ENCODE measurements around the gene HAND2. TPM values are rescaled to one million over a fixed set of nuclear protein-coding genes. Genes with fewer than 3 reads are reported as not detected.

HAND2 gene
- total RNA-seq, 1 donor from 2014 or later = not detected

GRCh38 chr4:173522160-173522950, 7.7 kb downstream of the HAND2 start:
- Mint-ChIP-seq H3K36me3 (ENCODE audit: low read depth) (no peaks in the 10 kb centered on the region), H3K4me3 (peak overlapping the region; percentile 28), H3K27me3 (peaks cover 86% of the 10 kb centered on the region), H3K9me3 (peaks cover 12% of the 10 kb centered on the region), H3K27ac (no peak overlapping the region), H3K4me1 (peaks cover 5% of the 10 kb centered on the region)
- ATAC-seq (ENCODE audit: low read depth) (no peak), DNase-seq (no peak)
- no peak for TF ChIP-seq CTCF (IDR thresholded peaks at IDR 0.05)
- CTCF ChIA-PET = no interaction called here
- POLR2A ChIA-PET = no interaction called here
- intact Hi-C loops (cut with micrococcal nuclease) = loop anchor here (2.0 kb wide), 1 partner anchor 14 kb away; no protein-coding TSS in a partner anchor

- DNase-seq = no peak
- peaks cover 14% of the 10 kb centered on the region for H3K9me3 Mint-ChIP-seq
- TF ChIP-seq CTCF (IDR thresholded peaks at IDR 0.05) = no peak
- no peak for ATAC-seq (ENCODE audit: low read depth)
- intact Hi-C loops (cut with micrococcal nuclease) = loop anchor here (2.0 kb wide), 1 partner anchor 13 kb away; no protein-coding TSS in a partner anchor
- peaks cover 6% of the 10 kb centered on the region for H3K4me1 Mint-ChIP-seq
- H3K27me3 Mint-ChIP-seq = peaks cover 87% of the 10 kb centered on the region
- ChIA-PET CTCF (no interaction called here), POLR2A (no interaction called here)
- H3K4me3 Mint-ChIP-seq = no peak overlapping the region
- peak overlapping the region; percentile 30 for H3K27ac Mint-ChIP-seq
- peaks cover 2% of the 10 kb centered on the region for H3K36me3 Mint-ChIP-seq (ENCODE audit: low read depth)
These were observed 8.4 kb downstream of the HAND2 start for GRCh38 chr4:173521467-173522159.

GRCh38 chr4:173520921-173521466, 9.0 kb downstream of the HAND2 start:
- DNase-seq (no peak), ATAC-seq (ENCODE audit: low read depth) (no peak)
- H3K9me3 Mint-ChIP-seq = peaks cover 17% of the 10 kb centered on the region
- CTCF ChIA-PET = no interaction called here
- intact Hi-C loops (cut with micrococcal nuclease) = no loop called here
- POLR2A ChIA-PET = no interaction called here
- peaks cover 7% of the 10 kb centered on the region for H3K4me1 Mint-ChIP-seq
- no peak overlapping the region for H3K27ac Mint-ChIP-seq
- H3K36me3 Mint-ChIP-seq (ENCODE audit: low read depth) = peaks cover 2% of the 10 kb centered on the region
- H3K27me3 Mint-ChIP-seq = peaks cover 89% of the 10 kb centered on the region
- no peak for TF ChIP-seq CTCF (IDR thresholded peaks at IDR 0.05)
- H3K4me3 Mint-ChIP-seq = no peak overlapping the region

GRCh38 chr4:173519111-173520101, 10.6 kb downstream of the HAND2 start:
- H3K27me3 Mint-ChIP-seq = peaks cover 93% of the 10 kb centered on the region
- H3K4me3 Mint-ChIP-seq = no peak overlapping the region
- no peak for TF ChIP-seq CTCF (IDR thresholded peaks at IDR 0.05)
- POLR2A ChIA-PET = interaction anchor here (1.4 kb wide), 1 partner anchor 10 kb away, joined by 3 read pairs; no protein-coding TSS in a partner anchor
- H3K36me3 Mint-ChIP-seq (ENCODE audit: low read depth) = peaks cover 2% of the 10 kb centered on the region
- peaks cover 14% of the 10 kb centered on the region for H3K9me3 Mint-ChIP-seq
- no peak overlapping the region for H3K27ac Mint-ChIP-seq
- intact Hi-C loops (cut with micrococcal nuclease) = no loop called here
- ATAC-seq (ENCODE audit: low read depth) (no peak), DNase-seq (no peak)
- H3K4me1 Mint-ChIP-seq = peaks cover 7% of the 10 kb centered on the region
- CTCF ChIA-PET = no interaction called here

All from activated B cell treated with CpG ODN at 0.5 μM for 24 hours (primary cell).